H54 (cell line): ENCODE results near the gene IARS2.
"Not testable (repeated sequence)": the region's sequence is repeated elsewhere in the genome, so short reads cannot be mapped to it uniquely, and the experiment has no call there.

Experiments used
- DNase-seq: peaks from one replicate; pipeline ENCODE4 v3.0.0; 2011; ENCODE audit warnings: low spot score, mixed read lengths; ENCODE audit not compliant: insufficient read length
- FAIRE-seq: peaks from 3 replicates; lab custom pipeline; 2011; peaks lifted over from hg19 to GRCh38; lab: Jason Lieb, UNC
- POLR2A ChIP-seq: IDR thresholded peaks from 2 replicates; pipeline ENCODE4 v1.6.1; 2011; ENCODE audit warnings: low read depth, mild to moderate bottlenecking, low read length

IARS2 gene

DNA sequence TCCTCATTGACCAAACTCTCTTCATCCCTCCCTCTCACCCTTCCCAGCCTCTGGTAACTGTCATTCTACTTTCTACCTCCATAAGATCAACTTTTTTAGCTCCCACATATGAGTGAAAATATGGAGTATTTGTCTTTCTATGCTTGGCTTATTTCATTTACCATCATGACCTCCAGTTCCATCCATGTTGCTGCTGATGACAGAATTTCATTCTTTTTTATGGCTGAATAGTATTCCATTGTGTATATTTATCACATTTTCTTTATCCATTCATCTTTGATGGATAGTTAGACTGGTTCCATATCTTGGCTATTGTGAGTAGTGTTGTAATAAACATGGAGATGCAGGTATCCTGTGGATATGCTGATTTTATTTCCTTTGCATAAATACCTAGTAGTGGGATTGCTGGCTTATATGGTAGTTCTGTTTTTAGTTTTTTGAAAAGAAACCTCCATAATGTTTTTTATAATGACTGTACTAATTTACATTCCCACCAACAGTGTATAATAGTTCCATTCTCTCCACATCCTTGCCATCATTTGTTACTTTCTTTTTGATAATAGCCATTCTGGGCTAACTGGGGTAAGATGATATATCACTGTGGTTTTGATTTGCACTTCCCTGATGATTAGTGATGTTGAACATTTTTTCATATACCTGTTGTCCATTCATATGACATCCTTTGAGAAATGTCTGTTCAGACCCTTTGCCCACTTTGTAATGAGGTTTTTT, 35.7 kb downstream of the IARS2 start:
- FAIRE-seq (peak; percentile 23), DNase-seq (no peak)
- no peak for TF ChIP-seq POLR2A

DNA sequence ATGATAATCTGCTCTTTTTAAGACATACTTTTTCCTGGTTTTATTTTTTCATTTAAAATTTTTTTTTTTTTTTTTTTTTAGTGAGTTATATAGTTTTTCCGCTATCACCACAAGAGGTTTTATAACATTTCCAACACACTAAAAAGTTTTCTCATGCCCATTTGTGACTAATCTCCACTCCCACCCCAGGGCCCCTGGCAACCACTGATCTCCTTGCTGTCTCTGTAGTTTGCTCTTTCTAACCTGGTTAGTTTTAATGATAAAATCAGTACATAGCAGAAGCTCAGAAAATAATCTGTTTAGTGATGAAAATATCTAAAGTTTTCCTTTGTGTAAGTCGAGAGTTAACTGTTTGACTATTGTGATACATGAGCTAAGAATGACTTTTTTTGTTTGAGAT, 41.8 kb downstream of the IARS2 start:
- no peak for TF ChIP-seq POLR2A
- no peak for FAIRE-seq

DNA sequence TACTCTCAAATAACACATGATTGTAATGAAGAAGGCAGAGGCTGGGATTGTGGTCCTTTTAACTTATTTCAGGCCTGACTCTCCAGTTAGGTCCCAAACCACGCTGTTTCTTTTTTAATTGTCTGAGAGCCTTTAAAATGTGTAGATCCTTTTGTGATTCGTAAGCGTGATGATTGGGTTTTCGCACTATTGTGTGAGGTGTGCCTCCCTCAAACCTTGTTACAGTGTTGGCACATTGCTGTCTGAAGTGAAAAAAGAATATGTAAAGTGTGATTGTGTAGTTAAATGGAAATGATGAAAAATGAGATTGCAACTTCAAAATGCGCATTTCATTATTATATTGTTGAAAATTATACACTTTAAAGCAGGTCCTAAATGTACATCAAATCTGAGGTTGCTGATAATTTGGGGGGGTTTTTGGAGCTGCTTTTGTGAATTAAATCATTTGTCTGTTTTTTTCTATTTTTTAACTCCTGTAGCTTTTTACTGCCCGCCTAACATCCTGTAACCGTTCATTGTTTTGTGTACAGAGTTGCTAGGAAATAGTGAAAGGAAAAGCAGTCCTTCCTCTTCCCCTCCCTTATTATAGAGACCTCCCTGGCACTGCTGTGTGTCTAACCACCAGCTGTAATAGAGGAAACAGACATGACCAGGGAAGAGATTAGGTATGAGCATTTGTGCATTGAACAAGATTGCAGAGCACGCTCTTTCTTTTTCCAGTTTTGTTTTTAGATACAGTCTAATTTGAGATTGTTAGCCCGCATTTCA, 43.3 kb downstream of the IARS2 start:
- no peak for DNase-seq
- TF ChIP-seq POLR2A: no peak
- FAIRE-seq: no peak

More for the DNA sequence above, 41.8 kb downstream of the IARS2 start:
- no peak for DNase-seq

DNA sequence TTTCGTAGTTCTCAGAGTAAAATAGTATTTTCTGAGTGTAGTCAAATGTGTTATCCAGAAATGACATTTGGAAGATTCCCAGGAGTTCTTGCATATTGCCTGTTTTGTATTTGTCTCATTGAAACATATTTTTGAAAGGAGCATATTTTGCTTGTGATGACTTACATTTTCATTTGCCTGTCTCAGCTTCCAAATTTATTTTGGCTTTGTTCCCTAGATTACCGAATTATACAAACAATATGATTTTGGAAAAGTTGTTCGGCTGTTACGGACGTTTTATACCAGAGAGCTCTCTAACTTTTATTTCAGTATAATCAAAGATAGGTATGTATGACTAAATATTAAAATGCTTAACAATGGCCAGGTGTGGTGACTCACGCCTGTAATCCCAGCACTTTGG, 46.0 kb downstream of the IARS2 start:
- TF ChIP-seq POLR2A: no peak
- DNase-seq (no peak), FAIRE-seq (no peak)

DNA sequence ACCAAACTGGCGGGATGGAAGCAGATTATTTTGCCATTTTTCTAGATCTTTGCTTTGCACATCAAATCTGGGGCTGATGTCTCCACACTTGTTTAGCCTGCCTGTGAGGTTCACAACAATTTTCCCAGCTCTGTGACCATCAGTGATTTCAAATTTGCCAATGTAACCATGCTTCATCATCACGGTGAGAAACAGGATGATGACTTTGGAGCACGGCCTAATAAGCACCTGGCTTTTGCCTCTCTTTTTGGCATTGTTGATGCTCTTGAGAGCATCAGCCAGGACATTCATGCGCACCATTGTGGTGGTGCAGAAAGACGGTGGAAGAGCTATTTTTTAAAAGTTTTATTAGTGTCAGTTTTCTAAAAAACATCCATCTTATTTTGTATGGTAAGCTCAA, 50.1 kb downstream of the IARS2 start:
- TF ChIP-seq POLR2A: no peak
- DNase-seq (no peak), FAIRE-seq (no peak)

DNA sequence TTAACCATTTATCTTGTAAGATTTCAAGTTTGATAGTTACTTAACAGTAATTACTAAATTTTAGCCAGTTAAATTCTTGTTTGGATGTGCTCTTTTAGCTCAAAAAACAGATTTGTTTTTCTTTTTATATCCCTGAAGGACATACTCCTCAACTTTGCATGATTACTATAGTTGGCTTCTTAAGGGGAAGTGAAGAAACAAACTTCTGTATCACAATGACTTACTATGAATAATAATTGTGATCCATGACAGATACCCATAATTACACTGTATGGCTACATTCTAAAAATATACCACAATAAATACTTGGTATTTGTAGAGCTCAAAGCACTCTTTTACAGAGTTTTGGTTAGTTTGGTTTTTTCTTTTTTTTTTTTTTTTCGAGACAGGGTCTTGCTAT, 55.8 kb downstream of the IARS2 start:
- FAIRE-seq (no peak), DNase-seq (no peak)
- no peak for TF ChIP-seq POLR2A

DNA sequence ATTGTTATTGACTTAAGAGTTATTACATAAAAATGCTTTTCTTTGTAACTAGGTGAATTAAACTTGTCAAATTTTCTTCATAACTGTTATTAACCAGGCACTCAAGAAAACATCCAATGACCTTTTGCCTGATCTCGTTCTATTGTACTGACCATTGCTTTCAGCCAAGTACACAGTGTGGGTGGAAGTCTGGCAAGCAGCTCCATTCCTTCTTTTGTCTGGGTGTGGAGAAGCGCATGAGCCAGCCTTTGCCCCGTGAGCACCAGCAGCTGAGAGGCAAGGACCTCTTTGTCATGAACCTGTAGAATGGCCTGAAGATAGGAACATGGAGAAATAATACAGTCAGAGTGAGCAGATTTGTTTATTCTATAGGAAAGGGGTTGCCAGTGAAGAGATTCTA, 57.5 kb downstream of the IARS2 start:
- FAIRE-seq: no peak
- no peak for DNase-seq
- TF ChIP-seq POLR2A: no peak

DNA sequence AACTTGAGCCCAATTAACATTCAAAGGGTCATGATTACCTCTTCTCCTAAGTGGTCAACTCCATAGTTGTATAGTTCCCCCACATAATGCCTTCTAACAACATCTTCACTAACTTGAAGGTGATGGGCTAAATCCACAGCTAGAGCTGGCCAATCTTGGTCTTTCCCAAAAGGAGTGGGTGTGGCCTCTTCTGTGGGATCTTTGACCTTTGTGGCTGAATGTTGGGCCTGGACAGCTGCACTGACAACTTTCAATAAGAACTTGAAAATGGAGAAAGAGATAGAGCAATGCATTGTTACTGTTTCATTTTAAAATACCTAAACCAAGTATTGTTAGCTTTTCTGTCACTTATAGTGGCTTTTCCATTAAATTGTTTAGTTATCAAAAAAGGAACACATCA, 59.2 kb downstream of the IARS2 start:
- no peak for FAIRE-seq
- TF ChIP-seq POLR2A: no peak
- no peak for DNase-seq

DNA sequence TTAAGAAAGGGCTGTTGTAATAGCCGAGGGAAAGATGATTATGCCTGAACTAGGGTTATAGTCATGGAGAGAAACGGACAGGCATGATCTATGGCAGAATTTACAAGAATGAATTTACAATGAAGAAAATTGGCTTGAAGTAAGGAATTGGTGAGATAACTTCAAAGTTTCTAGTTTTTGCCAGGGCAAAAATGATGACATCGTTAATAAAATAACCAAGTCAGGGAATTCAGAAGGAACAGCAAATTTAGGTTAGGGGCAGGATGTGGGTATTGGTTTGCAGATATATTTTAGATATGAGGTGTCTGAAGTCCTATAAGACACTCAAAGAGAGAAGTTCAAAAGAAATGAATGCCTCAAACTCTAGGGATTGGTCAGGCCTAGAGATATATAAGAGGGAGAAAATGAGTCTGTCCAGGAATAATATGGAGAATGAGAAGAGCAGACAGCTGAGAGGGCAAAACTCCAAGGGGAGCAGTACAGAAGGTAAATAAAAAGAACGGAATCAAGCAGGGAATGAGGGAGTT, 62.8 kb downstream of the IARS2 start:
- FAIRE-seq: no peak
- no peak for TF ChIP-seq POLR2A

DNA sequence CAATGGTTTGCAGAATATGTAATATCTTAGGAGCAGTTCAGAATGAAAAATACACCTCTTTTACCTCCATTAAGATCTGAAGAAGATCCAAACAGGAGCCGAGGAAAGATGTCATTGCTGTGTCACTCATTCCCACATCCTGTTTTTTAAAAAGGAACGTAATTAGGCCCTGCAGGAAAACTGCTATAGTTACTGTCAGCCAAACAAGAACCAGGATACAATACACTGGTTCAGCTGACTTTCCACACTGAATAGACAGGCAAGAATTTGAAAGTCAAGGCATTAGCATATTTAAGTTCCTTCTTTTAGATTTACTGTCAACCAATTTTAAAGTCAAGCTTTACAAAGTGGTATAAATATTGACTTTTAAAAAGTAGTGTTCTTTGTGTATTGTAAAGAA, 63.8 kb downstream of the IARS2 start:
- DNase-seq: no peak
- TF ChIP-seq POLR2A: no peak
- no peak for FAIRE-seq

More for the DNA sequence above, 62.8 kb downstream of the IARS2 start:
- DNase-seq: no peak

DNA sequence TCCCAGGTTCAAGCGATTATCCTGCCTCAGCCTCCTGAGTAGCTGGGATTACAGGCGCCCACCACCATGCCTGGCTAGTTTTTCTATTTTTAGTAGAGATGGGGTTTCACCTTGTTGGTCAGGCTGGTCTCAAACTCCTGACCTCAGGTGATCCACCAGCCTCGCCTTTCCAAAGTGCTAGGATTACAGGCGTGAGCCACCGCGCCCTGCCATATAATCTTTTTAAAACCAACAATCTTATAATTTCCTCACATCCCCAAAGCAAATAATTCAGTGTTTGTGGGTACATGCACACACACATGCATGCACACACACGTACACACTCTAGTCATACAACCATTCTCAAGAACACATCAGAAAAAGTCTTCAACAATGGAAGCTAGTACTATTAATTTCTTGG, 64.6 kb downstream of the IARS2 start:
- DNase-seq, FAIRE-seq: not testable (repeated sequence)

DNA sequence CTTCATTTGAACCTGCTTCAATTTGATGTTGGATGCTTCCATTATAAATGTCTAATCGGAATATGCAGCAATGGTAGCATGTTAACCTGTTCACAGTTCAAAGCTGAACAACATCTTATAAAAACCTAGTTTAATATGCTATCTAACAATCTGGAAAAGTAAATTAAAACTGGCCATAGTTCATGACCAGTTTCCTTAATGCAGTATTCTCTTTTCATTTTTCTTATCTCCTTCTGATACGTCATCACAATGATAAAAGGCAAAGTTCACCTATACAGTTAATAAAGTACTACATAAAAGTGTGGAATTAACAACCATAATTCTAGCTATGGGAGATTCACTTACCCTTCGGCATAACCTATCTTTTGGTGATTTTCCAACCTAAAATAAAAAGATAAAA, 65.1 kb downstream of the IARS2 start:
- FAIRE-seq (no peak), DNase-seq (no peak)
- no peak for TF ChIP-seq POLR2A

DNA sequence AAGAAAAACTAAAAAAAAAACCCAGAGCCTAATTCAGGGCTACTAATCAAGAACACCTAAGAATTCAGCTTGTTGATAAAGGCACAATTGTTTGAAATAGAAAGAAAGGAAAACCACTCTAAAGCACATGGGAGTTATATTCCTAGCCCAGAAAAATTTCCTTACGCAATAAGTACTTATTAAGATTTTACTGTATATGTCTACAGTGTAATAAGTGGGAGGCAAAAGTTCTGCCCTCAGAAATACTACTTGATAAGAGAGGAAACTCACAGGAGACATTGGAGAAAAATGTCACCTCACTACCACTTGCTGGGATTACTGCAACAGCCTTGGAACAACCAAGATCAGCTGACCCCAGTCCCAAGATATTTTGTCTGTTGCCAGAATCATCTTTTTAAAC, 66.1 kb downstream of the IARS2 start:
- no peak for TF ChIP-seq POLR2A
- DNase-seq (no peak), FAIRE-seq (no peak)

DNA sequence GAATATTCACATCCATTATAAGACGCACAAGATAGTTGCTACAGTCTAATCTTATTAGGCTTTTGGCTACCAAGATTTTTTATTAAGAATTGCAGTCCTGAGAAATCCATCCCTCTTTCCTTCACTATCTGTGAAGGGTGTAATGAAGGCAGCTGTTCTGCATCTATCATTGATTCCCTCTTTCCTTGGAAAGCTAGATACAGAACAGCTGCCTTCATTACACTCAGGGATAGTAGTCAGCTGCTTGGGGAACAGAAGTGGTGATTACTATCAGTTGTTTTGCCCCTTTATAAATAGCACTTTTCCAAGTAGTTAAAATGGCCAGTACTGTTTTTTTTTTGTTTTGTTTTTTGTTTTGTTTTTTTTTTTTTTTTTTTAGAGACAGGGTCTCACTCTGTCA, 70.2 kb downstream of the IARS2 start:
- FAIRE-seq (no peak), DNase-seq (no peak)
- TF ChIP-seq POLR2A: no peak

DNA sequence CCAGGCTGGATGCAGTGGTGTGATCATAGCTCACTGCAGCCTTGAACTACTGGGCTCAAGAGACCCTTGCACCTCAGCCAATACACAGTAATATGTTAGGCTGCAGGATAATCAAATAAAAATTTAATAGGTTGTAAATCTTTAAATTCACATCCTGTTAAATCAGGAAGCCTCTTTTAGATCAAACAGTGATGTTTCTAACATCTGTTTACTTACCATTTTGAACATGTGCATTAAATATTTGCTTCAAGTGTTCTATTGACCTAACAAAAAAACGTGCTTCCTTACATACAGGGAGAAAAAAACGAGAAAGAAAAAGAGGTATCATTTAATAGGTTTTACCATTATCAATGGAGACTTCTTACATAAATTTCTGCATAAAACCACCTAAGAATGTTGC, 70.6 kb downstream of the IARS2 start:
- DNase-seq: no peak
- FAIRE-seq: no peak
- no peak for TF ChIP-seq POLR2A

DNA sequence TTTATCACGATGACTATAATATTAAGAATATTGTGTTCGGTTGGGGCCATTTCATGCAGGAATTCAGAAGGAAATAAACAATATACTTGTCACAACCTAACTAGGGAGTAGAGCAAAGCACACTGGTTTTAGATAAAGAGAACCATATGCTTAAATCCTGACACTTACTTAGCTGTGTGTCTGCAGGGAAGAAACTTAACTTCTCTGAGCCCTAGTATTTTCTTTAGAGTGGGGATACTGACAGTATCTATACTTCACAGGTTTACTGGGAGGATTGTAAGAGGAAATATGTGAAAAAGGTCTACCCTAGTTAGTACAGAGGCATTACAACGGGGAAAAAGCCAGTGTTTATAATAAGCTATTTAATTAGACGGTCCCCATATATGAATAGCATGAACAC, 72.9 kb downstream of the IARS2 start:
- no peak for DNase-seq
- TF ChIP-seq POLR2A: no peak
- no peak for FAIRE-seq

DNA sequence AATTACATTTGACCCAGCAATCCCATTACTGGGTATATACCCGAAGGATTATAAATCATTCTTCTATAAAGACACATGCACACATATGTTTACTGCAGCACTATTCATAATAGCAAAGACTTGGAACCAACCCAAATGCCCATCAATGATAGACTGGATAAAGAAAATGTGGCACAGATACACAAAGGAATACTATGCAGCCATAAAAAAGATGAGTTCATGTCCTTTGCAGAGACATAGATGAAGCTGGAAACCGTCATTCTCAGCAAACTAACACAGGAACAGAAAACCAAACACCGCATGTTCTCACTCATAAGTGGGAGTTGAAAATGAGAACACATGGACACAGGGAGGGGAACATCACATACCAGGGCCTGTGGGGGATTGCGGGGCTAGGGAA, 76.0 kb downstream of the IARS2 start:
- not testable (repeated sequence) for FAIRE-seq, DNase-seq
